Thyroid gland (tissue), 4 donors: ENCODE results near the gene SLC44A4. TPM values are rescaled to one million over a fixed set of nuclear protein-coding genes. Genes with fewer than 3 reads are reported as not detected.
A peak's percentile ranks its signal among the peaks of the same experiment; 100 is the strongest.
"Not testable (repeated sequence)": the region's sequence is repeated elsewhere in the genome, so short reads cannot be mapped to it uniquely, and the experiment has no call there.

Experiments
- DNase-seq, 2 donors: peaks; one replicate each; pipeline ENCODE4 v3.0.0-alpha.2; 2019
- H3K27ac ChIP-seq, 3 donors: fragments of 200-600 bp; sonication (generic); 1 replicate in 2 of 3; 2 replicates in 1 of 3; pipeline ENCODE4 v1.5.1; 2016 to 2019; ENCODE audit warnings: mild to moderate bottlenecking in 1 of 3, moderate library complexity in 1 of 3
- H3K27me3 ChIP-seq: fragments of 200-600 bp; sonication (generic); one replicate; pipeline ENCODE4 v1.5.1; 2019
- H3K36me3 ChIP-seq, 2 donors: fragments of 200-600 bp; sonication (generic); one replicate each; pipeline ENCODE4 v1.5.1; 2016 to 2019
- H3K4me1 ChIP-seq, 2 donors: fragments of 200-600 bp; sonication (generic); one replicate each; pipeline ENCODE4 v1.5.1; 2017 to 2019
- H3K4me3 ChIP-seq, 3 donors: fragments of 200-600 bp; sonication (generic); replicated peaks in 1 of 3; 1 replicate in 2 of 3; 2 replicates in 1 of 3; pipeline ENCODE4 v1.5.1; 2016; ENCODE audit warnings: mild to moderate bottlenecking in 1 of 3
- H3K9me3 ChIP-seq: fragments of 200-600 bp; sonication (generic); one replicate; pipeline ENCODE4 v1.5.1; 2017
- POLR2A ChIP-seq, 2 donors: fragments of 450-650 bp; IDR thresholded peaks; one replicate each; pipeline ENCODE4 v1.6.1; 2017; ENCODE audit warnings: antibody characterized with exemption in 2 of 2, mild to moderate bottlenecking in 2 of 2, moderate library complexity in 1 of 2
- WGBS, 2 donors: methylation state at CpG; one replicate each; pipeline ENCODE4 v1.1.5; 2017; 5-methylcytosine and 5-hydroxymethylcytosine counted together
- intact Hi-C: fragments of 100-400 bp; cut with DNase I; formaldehyde crosslinking; loops from one replicate; pipeline ENCODE4 v1.15.1; 2023
- total RNA-seq, 4 donors: library from RNA; depleted of rRNA; stranded (reverse); fragments of >200 nt; gene quantifications; one replicate each; pipeline ENCODE4 v1.2.3, GENCODE V29; 2016
- TF ChIP-seq, protein P1 (sequence below), 6 experiments: fragments of 200-600 bp in 3 of 6; fragments of 450-650 bp in 3 of 6; sonication (generic) in 3 of 6; IDR thresholded peaks; one replicate each; pipeline ENCODE4 v1.5.1; 2016 to 2019; ENCODE audit warnings: antibody characterized with exemption in 6 of 6, mild to moderate bottlenecking in 2 of 6, inconsistent platforms in 1 of 6, moderate library complexity in 1 of 6

Gene SLC44A4
- total RNA-seq, 4 donors from 2014 or later, result 1.6 to 16.2 (median 7.7) TPM

GRCh38 chr6:31864818-31865204, 14.0 kb downstream of the SLC44A4 start:
- DNase-seq, result no peak
- Histone ChIP-seq H3K27ac (peak overlapping the region in 1 of 3 donors; percentile 10), H3K4me3 (no peak overlapping the region), H3K9me3 (no peaks in the 10 kb centered on the region), H3K27me3 (no peaks in the 10 kb centered on the region), H3K4me1 (peaks cover 17 to 22% of the 10 kb centered on the region in 2 donors), H3K36me3 (peaks cover 3 to 4% of the 10 kb centered on the region in 2 donors)
- 84 to 85% methylated on average over 8 of the region's 8 CpGs for WGBS, 2 donors
- intact Hi-C loops, result loop anchor here (5.0 kb wide), 1 partner anchor 32 kb away; the partner anchor contains the start of gene EHMT2
- no peak for TF ChIP-seq POLR2A (IDR thresholded peaks at IDR 0.05)
- TF ChIP-seq, protein P1, sequence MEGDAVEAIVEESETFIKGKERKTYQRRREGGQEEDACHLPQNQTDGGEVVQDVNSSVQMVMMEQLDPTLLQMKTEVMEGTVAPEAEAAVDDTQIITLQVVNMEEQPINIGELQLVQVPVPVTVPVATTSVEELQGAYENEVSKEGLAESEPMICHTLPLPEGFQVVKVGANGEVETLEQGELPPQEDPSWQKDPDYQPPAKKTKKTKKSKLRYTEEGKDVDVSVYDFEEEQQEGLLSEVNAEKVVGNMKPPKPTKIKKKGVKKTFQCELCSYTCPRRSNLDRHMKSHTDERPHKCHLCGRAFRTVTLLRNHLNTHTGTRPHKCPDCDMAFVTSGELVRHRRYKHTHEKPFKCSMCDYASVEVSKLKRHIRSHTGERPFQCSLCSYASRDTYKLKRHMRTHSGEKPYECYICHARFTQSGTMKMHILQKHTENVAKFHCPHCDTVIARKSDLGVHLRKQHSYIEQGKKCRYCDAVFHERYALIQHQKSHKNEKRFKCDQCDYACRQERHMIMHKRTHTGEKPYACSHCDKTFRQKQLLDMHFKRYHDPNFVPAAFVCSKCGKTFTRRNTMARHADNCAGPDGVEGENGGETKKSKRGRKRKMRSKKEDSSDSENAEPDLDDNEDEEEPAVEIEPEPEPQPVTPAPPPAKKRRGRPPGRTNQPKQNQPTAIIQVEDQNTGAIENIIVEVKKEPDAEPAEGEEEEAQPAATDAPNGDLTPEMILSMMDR (IDR thresholded peaks at IDR 0.05), result no peak

GRCh38 chr6:31864123-31864562, 14.7 kb downstream of the SLC44A4 start:
- H3K4me3 ChIP-seq, result peak overlapping the region in 1 of 3 donors; percentile 24
- WGBS, 2 donors, result 13 to 17% methylated on average over 16 of the region's 16 CpGs
- peaks cover 17 to 22% of the 10 kb centered on the region in 2 donors for H3K4me1 ChIP-seq
- not testable (repeated sequence) for H3K27me3 ChIP-seq, DNase-seq, H3K9me3 ChIP-seq
- intact Hi-C loops, result loop anchor here (5.0 kb wide), 1 partner anchor 33 kb away; the partner anchor contains the start of gene EHMT2
- peak overlapping the region; percentile 36 to 85 (median 84) for H3K27ac ChIP-seq
- peaks cover 10 to 11% of the 10 kb centered on the region in 2 donors for H3K36me3 ChIP-seq

- 1% methylated on average over 52 of the region's 64 CpGs for WGBS, 2 donors
- TF ChIP-seq, protein P1 (IDR thresholded peaks at IDR 0.05), result peak in 1 of 6 experiments; percentile 13
- TF ChIP-seq POLR2A (IDR thresholded peaks at IDR 0.05), result peak; percentile 64 to 98
- H3K9me3 ChIP-seq, result no peaks in the 10 kb centered on the region
- peak; percentile 100 for DNase-seq
- intact Hi-C loops, result loop anchor here (5.0 kb wide), 1 partner anchor 35 kb away; the partner anchor contains the start of gene EHMT2
- peak within 1 kb of the TSS; percentile 38 to 66 (median 65) for H3K4me3 ChIP-seq
- no peaks in the 10 kb centered on the region for H3K27me3 ChIP-seq
- H3K36me3 ChIP-seq, result peaks cover 14 to 23% of the 10 kb centered on the region in 2 donors
- H3K4me1 ChIP-seq, result peaks cover 17 to 22% of the 10 kb centered on the region in 2 donors
- H3K27ac ChIP-seq, result peak within 1 kb of the TSS; percentile 55 to 90 (median 87)
These were observed 16.2 kb downstream of the SLC44A4 start, which contains the start of gene NEU1 for GRCh38 chr6:31862344-31863235. TSS of gene NEU1 (minus strand) at chr6:31862821. CDS start at chr6:31862776, 45 bp downstream.

- Histone ChIP-seq H3K27ac (peak overlapping the region in 2 of 3 donors; percentile 87 to 90), H3K4me1 (peaks cover 17 to 22% of the 10 kb centered on the region in 2 donors), H3K9me3 (no peaks in the 10 kb centered on the region), H3K36me3 (peaks cover 14 to 23% of the 10 kb centered on the region in 2 donors), H3K4me3 (peak overlapping the region; percentile 38 to 66 (median 65)), H3K27me3 (no peaks in the 10 kb centered on the region)
- TF ChIP-seq, protein P1 (IDR thresholded peaks at IDR 0.05), result no peak
- no peak for TF ChIP-seq POLR2A (IDR thresholded peaks at IDR 0.05)
- 27 to 39% methylated on average over 16 to 17 of the region's 17 CpGs for WGBS, 2 donors
- intact Hi-C loops, result loop anchor here (5.0 kb wide), 1 partner anchor 35 kb away; the partner anchor contains the start of gene EHMT2
- DNase-seq, result no peak
These were observed 16.9 kb downstream of the SLC44A4 start for GRCh38 chr6:31861919-31862343.

- Histone ChIP-seq H3K9me3 (no peaks in the 10 kb centered on the region), H3K4me3 (no peak overlapping the region), H3K4me1 (peaks cover 17 to 22% of the 10 kb centered on the region in 2 donors), H3K27me3 (no peaks in the 10 kb centered on the region), H3K36me3 (peaks cover 14 to 23% of the 10 kb centered on the region in 2 donors), H3K27ac (peak overlapping the region in 1 of 3 donors; percentile 90)
- DNase-seq, result no peak
- WGBS, 2 donors, result 92 to 94% methylated on average over 7 of the region's 7 CpGs
- intact Hi-C loops, result loop anchor here (5.0 kb wide), 1 partner anchor 36 kb away; the partner anchor contains the start of gene EHMT2
- TF ChIP-seq, protein P1 (IDR thresholded peaks at IDR 0.05), result no peak
- no peak for TF ChIP-seq POLR2A (IDR thresholded peaks at IDR 0.05)
These were observed 17.6 kb downstream of the SLC44A4 start for GRCh38 chr6:31861150-31861549.
